BE2C (cell line): ENCODE data around the gene SLC25A14.
"Not testable (repeated sequence)": the region's sequence is repeated elsewhere in the genome, so short reads cannot be mapped to it uniquely, and the experiment has no call there.

ENCODE experiments used
- DNase-seq: peaks from one replicate; pipeline ENCODE4 v3.0.0-alpha.2; 2020
- H3K27me3 ChIP-seq: fragments of 250-450 bp; sonication (Bioruptor Pico); 2 replicates; pipeline ENCODE4 v1.5.1; 2020; ENCODE audit warnings: mild to moderate bottlenecking
- H3K36me3 ChIP-seq: fragments of 250-450 bp; sonication (Bioruptor Pico); 2 replicates; pipeline ENCODE4 v1.5.1; 2020; ENCODE audit warnings: mild to moderate bottlenecking
- H3K4me1 ChIP-seq: fragments of 250-450 bp; sonication (Bioruptor Pico); 2 replicates; pipeline ENCODE4 v1.5.1; 2020
- H3K4me3 ChIP-seq: 2 replicates; pipeline ENCODE4 v1.5.1; 2011; ENCODE audit warnings: low read depth, low read length
- H3K9me3 ChIP-seq: fragments of 250-450 bp; sonication (Bioruptor Pico); 2 replicates; pipeline ENCODE4 v1.5.1; 2020
- TF ChIP-seq, protein P1 (sequence below): IDR thresholded peaks from 2 replicates; pipeline ENCODE4 v1.5.1; 2012; ENCODE audit warnings: mild to moderate bottlenecking, low read depth, low read length

The SLC25A14 gene

GRCh38 chrX:130330706-130331105 lies 9.0 kb upstream of the SLC25A14 start:
- DNase-seq, result peak; percentile 51
- H3K9me3 ChIP-seq, result no peaks in the 10 kb centered on the region
- no peaks in the 10 kb centered on the region for H3K4me1 ChIP-seq
- no peaks in the 10 kb centered on the region for H3K36me3 ChIP-seq
- no peak overlapping the region for H3K4me3 ChIP-seq
- H3K27me3 ChIP-seq, result no peaks in the 10 kb centered on the region
- TF ChIP-seq, protein P1, sequence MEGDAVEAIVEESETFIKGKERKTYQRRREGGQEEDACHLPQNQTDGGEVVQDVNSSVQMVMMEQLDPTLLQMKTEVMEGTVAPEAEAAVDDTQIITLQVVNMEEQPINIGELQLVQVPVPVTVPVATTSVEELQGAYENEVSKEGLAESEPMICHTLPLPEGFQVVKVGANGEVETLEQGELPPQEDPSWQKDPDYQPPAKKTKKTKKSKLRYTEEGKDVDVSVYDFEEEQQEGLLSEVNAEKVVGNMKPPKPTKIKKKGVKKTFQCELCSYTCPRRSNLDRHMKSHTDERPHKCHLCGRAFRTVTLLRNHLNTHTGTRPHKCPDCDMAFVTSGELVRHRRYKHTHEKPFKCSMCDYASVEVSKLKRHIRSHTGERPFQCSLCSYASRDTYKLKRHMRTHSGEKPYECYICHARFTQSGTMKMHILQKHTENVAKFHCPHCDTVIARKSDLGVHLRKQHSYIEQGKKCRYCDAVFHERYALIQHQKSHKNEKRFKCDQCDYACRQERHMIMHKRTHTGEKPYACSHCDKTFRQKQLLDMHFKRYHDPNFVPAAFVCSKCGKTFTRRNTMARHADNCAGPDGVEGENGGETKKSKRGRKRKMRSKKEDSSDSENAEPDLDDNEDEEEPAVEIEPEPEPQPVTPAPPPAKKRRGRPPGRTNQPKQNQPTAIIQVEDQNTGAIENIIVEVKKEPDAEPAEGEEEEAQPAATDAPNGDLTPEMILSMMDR, result peak; percentile 70

- TF ChIP-seq, protein P1, result no peak
- Histone ChIP-seq H3K4me1 (no peaks in the 10 kb centered on the region), H3K27me3 (no peaks in the 10 kb centered on the region), H3K36me3 (no peaks in the 10 kb centered on the region), H3K4me3 (no peak overlapping the region), H3K9me3 (no peaks in the 10 kb centered on the region)
- no peak for DNase-seq
Measured at GRCh38 chrX:130336531-130336930, 3.2 kb upstream of the SLC25A14 start.

GRCh38 chrX:130338869-130339268 lies 850 bp upstream of the SLC25A14 start:
- not testable (repeated sequence) for DNase-seq, H3K4me1 ChIP-seq, H3K9me3 ChIP-seq, H3K27me3 ChIP-seq, H3K36me3 ChIP-seq
- peak overlapping the region; percentile 80 for H3K4me3 ChIP-seq

DNA sequence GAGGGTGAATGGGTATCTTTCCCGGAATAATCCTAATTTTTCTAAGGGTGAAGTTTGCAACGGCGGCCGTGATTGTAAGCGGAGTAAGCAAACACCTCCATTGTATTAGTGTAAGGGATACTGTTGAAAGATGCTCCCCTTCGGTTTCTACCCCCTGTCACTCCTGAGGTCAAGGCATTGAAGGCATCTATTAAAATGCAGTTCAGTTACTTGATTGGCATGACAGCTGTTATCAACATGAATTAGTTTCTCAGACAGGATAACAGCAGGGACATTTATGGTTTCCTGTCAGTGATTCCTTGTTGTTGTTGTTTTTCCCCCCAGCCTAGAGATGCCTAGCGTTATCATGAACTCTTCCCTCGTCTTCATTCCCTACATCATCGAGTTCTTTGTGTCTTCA lies 552 bp downstream of the SLC25A14 start:
- DNase-seq, result no peak
- Histone ChIP-seq H3K9me3 (no peaks in the 10 kb centered on the region), H3K4me3 (peak overlapping the region; percentile 80), H3K36me3 (no peaks in the 10 kb centered on the region), H3K4me1 (no peaks in the 10 kb centered on the region), H3K27me3 (no peaks in the 10 kb centered on the region)
- TF ChIP-seq, protein P1, result no peak

DNA sequence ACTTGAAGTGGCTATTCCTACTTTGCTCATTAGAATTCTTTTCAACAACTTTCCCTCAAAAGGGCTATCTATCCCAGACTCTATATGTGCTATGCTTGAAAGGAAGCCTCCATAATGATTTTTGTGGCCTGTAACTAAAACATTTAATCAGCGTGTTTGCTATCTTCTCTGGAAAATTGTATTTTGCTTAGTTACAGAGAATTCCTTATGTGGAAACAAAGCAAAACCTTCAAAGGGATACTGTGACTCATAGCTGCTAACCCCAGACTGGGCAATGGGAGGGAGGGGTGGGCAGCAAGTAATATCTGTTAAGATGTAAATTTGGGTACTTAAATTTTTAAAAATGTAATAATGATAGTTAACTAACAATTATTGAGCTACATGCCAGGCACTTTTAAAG lies 3.7 kb downstream of the SLC25A14 start:
- H3K4me1 ChIP-seq, result no peaks in the 10 kb centered on the region
- TF ChIP-seq, protein P1, result no peak
- no peaks in the 10 kb centered on the region for H3K9me3 ChIP-seq
- no peak for DNase-seq
- H3K4me3 ChIP-seq, result no peak overlapping the region
- no peaks in the 10 kb centered on the region for H3K36me3 ChIP-seq
- no peaks in the 10 kb centered on the region for H3K27me3 ChIP-seq

DNA sequence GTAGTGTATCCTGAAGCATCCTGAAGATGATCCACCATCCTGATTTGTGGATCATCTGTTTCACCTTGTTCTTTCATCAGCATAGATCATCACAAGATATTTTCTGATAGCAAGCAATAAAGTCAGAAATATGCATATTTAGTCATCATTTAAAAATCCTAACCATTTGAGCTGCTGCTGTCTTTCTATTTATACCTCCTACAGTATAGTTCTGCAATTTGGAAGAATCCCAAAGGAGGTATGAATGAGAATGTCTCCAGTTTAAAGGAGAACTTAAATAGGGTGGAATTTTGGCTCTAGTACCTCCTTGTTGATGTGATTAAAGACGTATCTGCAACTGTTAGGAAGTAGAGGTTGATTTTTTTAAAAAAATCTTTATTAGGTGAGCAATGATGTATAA lies 7.6 kb downstream of the SLC25A14 start:
- H3K4me3 ChIP-seq, result no peak overlapping the region
- H3K4me1 ChIP-seq, result no peaks in the 10 kb centered on the region
- no peaks in the 10 kb centered on the region for H3K36me3 ChIP-seq
- H3K27me3 ChIP-seq, result no peaks in the 10 kb centered on the region
- no peak for DNase-seq
- TF ChIP-seq, protein P1, result no peak
- H3K9me3 ChIP-seq, result no peaks in the 10 kb centered on the region

GRCh38 chrX:130351567-130351966 lies 11.8 kb downstream of the SLC25A14 start:
- Histone ChIP-seq H3K36me3 (no peaks in the 10 kb centered on the region), H3K4me3 (no peak overlapping the region), H3K27me3 (no peaks in the 10 kb centered on the region), H3K9me3 (no peaks in the 10 kb centered on the region), H3K4me1 (no peaks in the 10 kb centered on the region)
- TF ChIP-seq, protein P1, result no peak
- DNase-seq, result no peak

DNA sequence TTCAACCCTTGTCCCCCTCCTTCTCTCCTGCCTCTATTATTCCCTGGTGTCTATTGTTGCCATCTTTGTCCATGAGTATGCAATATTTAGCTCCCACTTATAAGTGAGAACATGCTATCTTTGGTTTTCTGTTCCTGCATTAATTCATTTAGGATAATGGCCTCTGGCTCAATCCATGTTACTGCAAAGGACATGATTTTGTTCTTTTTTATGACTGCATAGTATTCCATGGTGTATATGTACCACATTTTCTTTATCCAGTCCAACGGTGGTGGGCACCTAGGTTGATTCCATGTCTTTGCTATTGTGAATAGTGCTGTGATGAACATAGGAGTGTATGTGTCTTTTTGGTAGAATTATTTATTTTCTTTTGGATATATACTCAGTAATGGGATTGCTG lies 12.3 kb downstream of the SLC25A14 start:
- H3K9me3 ChIP-seq, H3K27me3 ChIP-seq, DNase-seq: not testable (repeated sequence)

More for the DNA sequence above, 12.3 kb downstream of the SLC25A14 start:
- not testable (repeated sequence) for H3K36me3 ChIP-seq, H3K4me1 ChIP-seq, H3K4me3 ChIP-seq
